Activated CD4-positive, alpha-beta T cell treated with anti-CD3 and anti-CD28 coated beads, Interleukin-2, Interleukin-4, amounts not matched to agents 100 ng/mL and 50 ng/mL, durations not matched to agents 16 hours and 8 hours (primary cell): ENCODE results near the gene CCDC18.
"Not testable (repeated sequence)": the region's sequence is repeated elsewhere in the genome, so short reads cannot be mapped to it uniquely, and the experiment has no call there.

Experiments used
- DNase-seq: peaks from one replicate; pipeline ENCODE4 v3.0.0-alpha.2; 2020; ENCODE audit warnings: low spot score

CCDC18 gene, protein sequence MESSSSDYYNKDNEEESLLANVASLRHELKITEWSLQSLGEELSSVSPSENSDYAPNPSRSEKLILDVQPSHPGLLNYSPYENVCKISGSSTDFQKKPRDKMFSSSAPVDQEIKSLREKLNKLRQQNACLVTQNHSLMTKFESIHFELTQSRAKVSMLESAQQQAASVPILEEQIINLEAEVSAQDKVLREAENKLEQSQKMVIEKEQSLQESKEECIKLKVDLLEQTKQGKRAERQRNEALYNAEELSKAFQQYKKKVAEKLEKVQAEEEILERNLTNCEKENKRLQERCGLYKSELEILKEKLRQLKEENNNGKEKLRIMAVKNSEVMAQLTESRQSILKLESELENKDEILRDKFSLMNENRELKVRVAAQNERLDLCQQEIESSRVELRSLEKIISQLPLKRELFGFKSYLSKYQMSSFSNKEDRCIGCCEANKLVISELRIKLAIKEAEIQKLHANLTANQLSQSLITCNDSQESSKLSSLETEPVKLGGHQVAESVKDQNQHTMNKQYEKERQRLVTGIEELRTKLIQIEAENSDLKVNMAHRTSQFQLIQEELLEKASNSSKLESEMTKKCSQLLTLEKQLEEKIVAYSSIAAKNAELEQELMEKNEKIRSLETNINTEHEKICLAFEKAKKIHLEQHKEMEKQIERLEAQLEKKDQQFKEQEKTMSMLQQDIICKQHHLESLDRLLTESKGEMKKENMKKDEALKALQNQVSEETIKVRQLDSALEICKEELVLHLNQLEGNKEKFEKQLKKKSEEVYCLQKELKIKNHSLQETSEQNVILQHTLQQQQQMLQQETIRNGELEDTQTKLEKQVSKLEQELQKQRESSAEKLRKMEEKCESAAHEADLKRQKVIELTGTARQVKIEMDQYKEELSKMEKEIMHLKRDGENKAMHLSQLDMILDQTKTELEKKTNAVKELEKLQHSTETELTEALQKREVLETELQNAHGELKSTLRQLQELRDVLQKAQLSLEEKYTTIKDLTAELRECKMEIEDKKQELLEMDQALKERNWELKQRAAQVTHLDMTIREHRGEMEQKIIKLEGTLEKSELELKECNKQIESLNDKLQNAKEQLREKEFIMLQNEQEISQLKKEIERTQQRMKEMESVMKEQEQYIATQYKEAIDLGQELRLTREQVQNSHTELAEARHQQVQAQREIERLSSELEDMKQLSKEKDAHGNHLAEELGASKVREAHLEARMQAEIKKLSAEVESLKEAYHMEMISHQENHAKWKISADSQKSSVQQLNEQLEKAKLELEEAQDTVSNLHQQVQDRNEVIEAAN (N-terminal part only)

GRCh38 chr1:93180723-93181613 lies at the start of gene CCDC18:
Gene CCDC18 (plus strand): TSS chr1:93180724. CDS start chr1:93183362, 2,638 bp downstream.
- no peak for DNase-seq

DNA sequence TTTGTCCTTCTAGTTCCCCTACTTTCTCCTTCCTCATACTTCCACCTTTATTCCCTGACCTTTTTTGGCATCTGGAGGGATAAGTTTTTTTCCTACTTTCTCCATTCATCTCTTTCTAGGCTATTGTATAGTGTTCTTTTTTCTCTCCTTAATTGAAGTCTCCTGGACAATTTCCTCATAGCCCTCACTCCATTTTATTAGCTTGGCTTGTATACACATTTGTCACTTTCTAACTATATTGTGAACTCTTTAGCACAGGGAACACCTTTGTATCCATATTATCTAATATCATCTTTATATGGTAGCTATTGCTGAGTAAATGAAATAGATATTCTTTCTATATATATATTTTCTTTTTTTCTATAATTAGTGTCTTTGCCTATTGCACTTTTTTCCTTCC lies 47.9 kb upstream of the CCDC18 start:
- DNase-seq, result no peak

DNA sequence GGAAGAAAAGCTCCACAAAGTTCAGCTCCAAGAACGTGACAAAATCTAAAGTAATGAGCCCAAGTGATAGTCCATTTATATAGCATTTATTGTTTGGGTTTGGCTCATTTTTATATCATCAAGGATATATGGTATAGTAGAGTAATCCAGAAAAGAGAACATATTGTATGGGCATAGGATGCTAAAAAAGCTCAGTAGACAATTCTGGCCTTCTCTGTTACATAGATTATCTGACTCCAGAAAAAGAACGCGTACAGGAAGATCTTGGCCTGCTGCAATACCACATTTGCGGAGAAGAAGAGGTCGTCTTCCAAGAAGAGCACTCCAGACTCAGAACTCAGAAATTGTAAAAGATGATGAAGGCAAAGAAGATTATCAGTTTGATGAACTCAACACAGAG lies 44.1 kb upstream of the CCDC18 start:
- no peak for DNase-seq

DNA sequence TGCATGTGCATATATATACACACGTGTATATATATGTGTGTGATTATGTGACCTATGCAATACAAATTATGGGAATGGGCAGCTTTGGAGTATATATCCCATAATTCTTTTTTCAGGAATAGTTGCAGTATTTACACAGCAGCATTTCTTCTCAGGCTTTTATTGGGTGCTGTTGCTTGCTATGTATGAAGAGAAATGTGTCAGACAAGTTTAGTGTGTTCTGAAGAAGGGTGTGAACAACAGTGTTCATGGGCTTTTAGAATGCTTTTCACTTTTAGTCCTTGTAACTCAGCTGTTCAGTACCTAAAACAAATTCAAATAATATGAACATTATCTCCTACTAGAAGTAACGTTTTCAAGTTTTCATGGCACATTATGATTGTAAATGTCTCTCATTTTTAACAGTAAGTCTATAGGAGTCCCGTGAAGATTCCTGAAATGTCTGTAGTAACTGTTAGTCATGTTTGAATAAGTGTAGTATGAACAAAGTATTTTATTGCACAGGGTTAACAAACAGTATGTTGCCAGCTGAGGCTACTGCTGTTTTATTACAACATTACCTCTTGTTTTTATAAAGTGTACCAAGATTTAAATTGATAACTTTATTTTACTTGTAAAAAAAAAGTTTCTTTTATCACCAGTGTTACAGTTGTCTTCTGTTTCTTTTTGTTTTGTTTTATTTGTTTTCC lies 42.8 kb upstream of the CCDC18 start:
- no peak for DNase-seq

GRCh38 chr1:93140106-93140505 lies 40.4 kb upstream of the CCDC18 start:
- no peak for DNase-seq

DNA sequence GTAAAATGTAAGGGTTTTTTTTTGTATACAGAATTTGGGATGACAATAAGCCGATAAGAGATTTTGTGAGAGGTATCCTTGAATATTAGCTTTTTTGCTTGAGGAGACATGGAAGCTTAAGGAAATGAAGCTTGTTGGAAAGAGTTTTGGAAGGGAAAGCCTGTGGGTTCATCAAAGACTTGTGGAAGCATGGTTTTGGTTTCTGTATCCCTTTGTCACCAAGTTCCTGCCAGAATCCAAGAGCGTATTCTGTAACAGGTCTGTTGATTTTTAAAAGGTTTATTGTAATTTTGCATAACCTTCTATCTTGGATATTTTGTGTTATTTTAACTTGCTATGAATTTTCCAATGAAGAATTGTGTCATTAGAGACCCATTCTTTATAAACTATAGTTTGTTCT lies 38.4 kb upstream of the CCDC18 start:
- no peak for DNase-seq

GRCh38 chr1:93143136-93143535 lies 37.4 kb upstream of the CCDC18 start:
- DNase-seq, result no peak

- DNase-seq, result no peak
These were observed 36.8 kb upstream of the CCDC18 start for GRCh38 chr1:93143769-93144168.

- no peak for DNase-seq
These were observed 32.5 kb upstream of the CCDC18 start for GRCh38 chr1:93148001-93148400.

GRCh38 chr1:93150729-93151128 lies 29.8 kb upstream of the CCDC18 start:
- DNase-seq, result no peak

- DNase-seq, result no peak
These were observed 29.1 kb upstream of the CCDC18 start for GRCh38 chr1:93151474-93151873.

- DNase-seq, result no peak
These were observed 27.7 kb upstream of the CCDC18 start for GRCh38 chr1:93152835-93153234.

- no peak for DNase-seq
These were observed 25.6 kb upstream of the CCDC18 start for GRCh38 chr1:93154898-93155297.

GRCh38 chr1:93155335-93155734 lies 25.2 kb upstream of the CCDC18 start:
- no peak for DNase-seq

- DNase-seq, result no peak
These were observed 21.2 kb upstream of the CCDC18 start for GRCh38 chr1:93159337-93159736.

DNA sequence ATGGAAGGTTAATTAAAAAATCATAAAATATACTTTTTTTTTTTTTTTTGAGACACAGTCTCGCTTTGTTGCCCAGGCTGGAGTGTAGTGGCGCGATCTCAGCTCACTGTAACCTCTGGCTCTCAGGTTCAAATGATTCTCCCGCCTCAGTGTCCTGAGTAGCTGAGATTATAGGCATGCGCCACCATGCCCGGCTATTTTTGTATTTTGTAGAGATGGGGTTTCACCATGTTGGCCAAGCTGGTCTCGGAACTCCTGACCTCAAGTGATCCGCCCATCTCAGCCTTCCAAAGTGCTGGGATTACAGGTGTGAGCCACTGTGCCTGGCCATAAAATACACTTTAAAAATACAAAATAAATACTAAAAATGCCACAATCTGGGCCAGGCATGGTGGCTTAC lies 17.2 kb upstream of the CCDC18 start:
- DNase-seq, result not testable (repeated sequence)

GRCh38 chr1:93164816-93165215 lies 15.7 kb upstream of the CCDC18 start:
- DNase-seq, result no peak

- not testable (repeated sequence) for DNase-seq
These were observed 14.6 kb upstream of the CCDC18 start for GRCh38 chr1:93165895-93166294.

DNA sequence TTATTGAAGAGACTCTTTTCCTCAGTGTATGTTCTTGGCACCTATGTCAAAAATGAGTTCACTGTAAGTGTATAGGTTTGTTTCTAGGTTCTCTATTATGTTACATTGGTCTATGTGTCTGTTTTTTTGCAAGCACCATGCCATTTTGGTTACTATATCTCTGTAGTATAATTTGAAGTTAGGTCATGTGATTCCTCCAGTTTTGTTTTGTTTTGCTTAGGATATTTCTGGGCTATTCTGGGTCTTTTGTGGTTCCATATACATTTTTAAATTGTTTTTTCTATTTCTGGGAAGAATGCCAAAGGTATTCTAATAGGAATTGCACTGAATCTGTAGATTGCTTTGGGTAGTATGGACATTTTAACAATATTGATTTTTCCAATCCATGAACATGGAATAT lies 13.5 kb upstream of the CCDC18 start:
- DNase-seq, result no peak

DNA sequence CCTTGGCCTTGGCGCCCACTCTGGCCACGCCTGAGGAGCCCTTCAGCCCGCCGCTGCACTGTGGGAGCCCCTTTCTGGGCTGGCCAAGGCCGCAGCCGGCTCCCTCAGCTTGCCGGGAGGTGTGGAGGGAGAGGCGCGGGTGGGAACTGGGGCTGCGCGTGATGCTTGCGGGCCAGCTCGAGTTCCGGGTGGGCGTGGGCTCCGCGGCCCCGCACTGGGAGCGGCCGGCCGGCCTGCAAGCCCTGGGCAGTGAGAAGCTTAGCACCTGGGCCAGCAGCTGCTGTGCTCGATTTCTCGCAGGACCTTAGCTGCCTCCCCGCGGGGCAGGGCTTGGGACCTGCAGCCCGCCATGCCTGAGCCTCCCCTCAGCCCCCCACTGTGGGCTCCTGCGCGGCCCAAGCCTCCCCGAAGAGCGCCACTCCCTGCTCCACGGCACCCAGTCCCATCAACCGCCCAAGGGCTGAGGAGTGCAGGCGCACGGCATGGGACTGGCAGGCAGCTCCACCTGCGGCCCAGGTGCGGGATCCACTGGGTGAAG lies 10.3 kb upstream of the CCDC18 start:
- DNase-seq, result not testable (repeated sequence)
